IPS-NIHi7 (cell line): Measurements from ENCODE around the gene JMJD8.

Source experiments
- DNase-seq: peaks from one replicate; pipeline ENCODE4 v3.0.0; 2012; ENCODE audit warnings: mixed read lengths; ENCODE audit errors: extremely low spot score

Gene JMJD8

GRCh38 chr16:662095-662494 lies 22.0 kb downstream of the JMJD8 start:
- no peak for DNase-seq

- DNase-seq, result no peak
Observed at GRCh38 chr16:661184-661821, 22.8 kb downstream of the JMJD8 start.

GRCh38 chr16:660459-661183 lies 23.5 kb downstream of the JMJD8 start:
- peak; percentile 98 for DNase-seq

GRCh38 chr16:660132-660458 lies 24.0 kb downstream of the JMJD8 start:
- no peak for DNase-seq

- no peak for DNase-seq
Observed at GRCh38 chr16:659618-660017, 24.5 kb downstream of the JMJD8 start.

GRCh38 chr16:658679-659571 lies 25.2 kb downstream of the JMJD8 start:
- DNase-seq, result no peak

- DNase-seq, result no peak
Observed at GRCh38 chr16:657487-657886, 26.6 kb downstream of the JMJD8 start.

- DNase-seq, result no peak
Observed at GRCh38 chr16:654034-654433, 30.1 kb downstream of the JMJD8 start.

GRCh38 chr16:652454-653305 lies 31.5 kb downstream of the JMJD8 start:
- no peak for DNase-seq

GRCh38 chr16:651844-652243 lies 32.3 kb downstream of the JMJD8 start:
- no peak for DNase-seq

GRCh38 chr16:649631-650030 lies 34.5 kb downstream of the JMJD8 start:
- DNase-seq, result no peak

- DNase-seq, result peak; percentile 97
Observed at GRCh38 chr16:648781-649589, 35.1 kb downstream of the JMJD8 start, which contains the start of gene WDR90. WDR90 (plus strand) TSS chr16:649365; CDS start chr16:649417, 52 bp downstream.

- peak; percentile 71 for DNase-seq
Observed at GRCh38 chr16:648071-648780, 35.9 kb downstream of the JMJD8 start.

GRCh38 chr16:647173-647902 lies 36.8 kb downstream of the JMJD8 start:
- DNase-seq, result no peak

GRCh38 chr16:646679-647172 lies 37.4 kb downstream of the JMJD8 start:
- no peak for DNase-seq

- DNase-seq, result no peak
Observed at GRCh38 chr16:645852-646678, 38.1 kb downstream of the JMJD8 start.

- DNase-seq, result no peak
Observed at GRCh38 chr16:644556-644955, 39.6 kb downstream of the JMJD8 start.

- no peak for DNase-seq
Observed at GRCh38 chr16:643050-643368, 41.1 kb downstream of the JMJD8 start.
